SK-N-MC (cell line): ENCODE results near the gene IWS1.
"Not testable (repeated sequence)": the region's sequence is repeated elsewhere in the genome, so short reads cannot be mapped to it uniquely, and the experiment has no call there.

Experiments used
- EZH2 ChIP-seq: fragments of 200-600 bp; sonication (generic); IDR thresholded peaks from one replicate; pipeline ENCODE4 v1.6.1; 2017; ENCODE audit warnings: antibody characterized with exemption
- FOXP2 ChIP-seq: optimal IDR thresholded peaks from 2 replicates; pipeline ENCODE3; 2011; ENCODE audit warnings: mild to moderate bottlenecking, moderate library complexity; ENCODE audit not compliant: insufficient read depth; ENCODE audit errors: extremely low read length, control extremely low read depth
- POLR2AphosphoS5 ChIP-seq: IDR thresholded peaks from 2 replicates; pipeline ENCODE4 v1.6.1; 2012; ENCODE audit warnings: mild to moderate bottlenecking, low read depth, low read length, borderline replicate concordance

GRCh38 chr2:127524198-127524834 lies 2.0 kb downstream of the IWS1 start:
- not testable (repeated sequence) for TF ChIP-seq EZH2, POLR2AphosphoS5, FOXP2
